ENCODE results near the gene DAND5.

DNA sequence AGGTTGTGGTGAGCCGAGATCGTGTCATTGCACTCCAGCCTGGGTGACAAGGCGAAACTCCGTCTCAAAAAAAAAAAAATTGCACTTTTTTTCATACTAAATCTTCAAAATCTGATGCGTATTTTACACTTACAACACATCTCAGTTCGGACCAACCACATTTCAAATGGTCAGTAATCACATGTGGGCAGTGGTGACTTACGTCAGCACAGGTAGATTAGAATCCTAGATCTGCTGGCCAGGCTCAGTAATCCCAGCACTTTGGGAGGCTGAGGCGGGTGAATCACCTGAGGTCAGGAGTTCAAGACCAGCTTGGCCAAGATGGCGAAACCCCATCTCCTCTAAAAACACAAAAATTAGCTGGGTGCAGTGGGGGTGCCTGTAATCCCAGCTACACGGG lies 34.3 kb upstream of the DAND5 start:
- TF ChIP-seq, protein P1, sequence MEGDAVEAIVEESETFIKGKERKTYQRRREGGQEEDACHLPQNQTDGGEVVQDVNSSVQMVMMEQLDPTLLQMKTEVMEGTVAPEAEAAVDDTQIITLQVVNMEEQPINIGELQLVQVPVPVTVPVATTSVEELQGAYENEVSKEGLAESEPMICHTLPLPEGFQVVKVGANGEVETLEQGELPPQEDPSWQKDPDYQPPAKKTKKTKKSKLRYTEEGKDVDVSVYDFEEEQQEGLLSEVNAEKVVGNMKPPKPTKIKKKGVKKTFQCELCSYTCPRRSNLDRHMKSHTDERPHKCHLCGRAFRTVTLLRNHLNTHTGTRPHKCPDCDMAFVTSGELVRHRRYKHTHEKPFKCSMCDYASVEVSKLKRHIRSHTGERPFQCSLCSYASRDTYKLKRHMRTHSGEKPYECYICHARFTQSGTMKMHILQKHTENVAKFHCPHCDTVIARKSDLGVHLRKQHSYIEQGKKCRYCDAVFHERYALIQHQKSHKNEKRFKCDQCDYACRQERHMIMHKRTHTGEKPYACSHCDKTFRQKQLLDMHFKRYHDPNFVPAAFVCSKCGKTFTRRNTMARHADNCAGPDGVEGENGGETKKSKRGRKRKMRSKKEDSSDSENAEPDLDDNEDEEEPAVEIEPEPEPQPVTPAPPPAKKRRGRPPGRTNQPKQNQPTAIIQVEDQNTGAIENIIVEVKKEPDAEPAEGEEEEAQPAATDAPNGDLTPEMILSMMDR (IDR thresholded peaks at IDR 0.05): no peak
- no peak for TF ChIP-seq POLR2A (IDR thresholded peaks at IDR 0.05)
